PFSK-1 (cell line): ENCODE measurements around the gene SUPT6H.
A peak's percentile ranks its signal among the peaks of the same experiment; 100 is the strongest.

Source experiments
- POLR2AphosphoS5 ChIP-seq: IDR thresholded peaks from 2 replicates; pipeline ENCODE4 v1.6.1; 2012; ENCODE audit warnings: low read depth, mild to moderate bottlenecking, control low read depth, low read length, moderate library complexity
- REST ChIP-seq, 2 experiments: IDR thresholded peaks; 2 replicates each; pipeline versions ENCODE4 v1.6.1 to v1.8.0; 2011 to 2012; ENCODE audit warnings: low read depth in 2 of 2, low read length in 2 of 2, control low read depth in 1 of 2, inconsistent platforms in 1 of 2, mild to moderate bottlenecking in 1 of 2, moderate library complexity in 1 of 2; ENCODE audit not compliant: insufficient read depth in 1 of 2
- TAF1 ChIP-seq: IDR thresholded peaks from 2 replicates; pipeline ENCODE4 v1.6.1; 2012; ENCODE audit warnings: low read length, control low read depth, borderline replicate concordance; ENCODE audit not compliant: insufficient read depth

GRCh38 chr17:28725660-28726225 is 63.7 kb downstream of the SUPT6H start:
- TF ChIP-seq POLR2AphosphoS5 (no peak; the same call in 1 of the 2 replicates), TAF1 (peak; percentile 78; the same call in 1 of the 2 replicates), REST (IDR thresholded peaks at IDR 0.05; ENCODE audit: insufficient read depth in 1 of 2, low read depth in 2 of 2, low read length in 2 of 2) (no peak)
